BJ (cell line): ENCODE results near the gene TCF15. TPM values are rescaled to one million over a fixed set of nuclear protein-coding genes. Genes with fewer than 3 reads are reported as not detected.

Source experiments
- CTCF ChIA-PET: fragments of 350-600 bp; formaldehyde crosslinking; extraction: SDS; loops from one replicate; lab custom pipeline; 2021; ENCODE audit warnings: antibody characterized with exemption, inconsistent platforms; lab: Yijun Ruan, JAX
- POLR2A ChIA-PET: fragments of 300-600 bp; sonication (Branson Sonifier 250); formaldehyde crosslinking; extraction: SDS; loops from one replicate; lab custom pipeline; 2021; ENCODE audit warnings: antibody characterized with exemption; lab: Charles Lee
- DNase-seq: peaks from one replicate; pipeline ENCODE4 v3.0.0-alpha.2; 2011; ENCODE audit warnings: low read depth
- H3K27me3 ChIP-seq: 2 replicates; pipeline ENCODE4 v1.6.0; 2011; ENCODE audit warnings: low read length; ENCODE audit not compliant: control insufficient read depth, insufficient read depth
- H3K36me3 ChIP-seq: 2 replicates; pipeline ENCODE4 v1.5.1; 2011; ENCODE audit warnings: low read length; ENCODE audit not compliant: control insufficient read depth, insufficient read depth
- H3K4me3 ChIP-seq: 2 replicates; pipeline ENCODE4 v1.5.1; 2011; ENCODE audit warnings: low read depth, mild to moderate bottlenecking, control low read depth, low read length
- polyA minus RNA-seq: library from RNA; depleted of rRNA, polyadenylated mRNA; stranded (reverse); fragments of >200 nt; gene quantifications from 2 replicates; pipeline ENCODE4 v1.2.3, GENCODE V29; 2011; rRNA and poly(A)+ RNA removed
- polyA plus RNA-seq: library from polyadenylated mRNA; depleted of rRNA; stranded (reverse); fragments of >200 nt; gene quantifications from 2 replicates; pipeline ENCODE4 v1.2.3, GENCODE V29; 2011; rRNA removed
- TF ChIP-seq, protein P1 (sequence below): IDR thresholded peaks from 2 replicates; pipeline ENCODE4 v1.5.1; 2011; ENCODE audit warnings: low read depth, mild to moderate bottlenecking, control low read depth, inconsistent platforms, low read length, moderate library complexity; ENCODE audit not compliant: insufficient read depth

Gene TCF15, protein sequence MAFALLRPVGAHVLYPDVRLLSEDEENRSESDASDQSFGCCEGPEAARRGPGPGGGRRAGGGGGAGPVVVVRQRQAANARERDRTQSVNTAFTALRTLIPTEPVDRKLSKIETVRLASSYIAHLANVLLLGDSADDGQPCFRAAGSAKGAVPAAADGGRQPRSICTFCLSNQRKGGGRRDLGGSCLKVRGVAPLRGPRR
- polyA plus RNA-seq (not detected in 2 replicates), polyA minus RNA-seq (not detected in 2 replicates)

DNA sequence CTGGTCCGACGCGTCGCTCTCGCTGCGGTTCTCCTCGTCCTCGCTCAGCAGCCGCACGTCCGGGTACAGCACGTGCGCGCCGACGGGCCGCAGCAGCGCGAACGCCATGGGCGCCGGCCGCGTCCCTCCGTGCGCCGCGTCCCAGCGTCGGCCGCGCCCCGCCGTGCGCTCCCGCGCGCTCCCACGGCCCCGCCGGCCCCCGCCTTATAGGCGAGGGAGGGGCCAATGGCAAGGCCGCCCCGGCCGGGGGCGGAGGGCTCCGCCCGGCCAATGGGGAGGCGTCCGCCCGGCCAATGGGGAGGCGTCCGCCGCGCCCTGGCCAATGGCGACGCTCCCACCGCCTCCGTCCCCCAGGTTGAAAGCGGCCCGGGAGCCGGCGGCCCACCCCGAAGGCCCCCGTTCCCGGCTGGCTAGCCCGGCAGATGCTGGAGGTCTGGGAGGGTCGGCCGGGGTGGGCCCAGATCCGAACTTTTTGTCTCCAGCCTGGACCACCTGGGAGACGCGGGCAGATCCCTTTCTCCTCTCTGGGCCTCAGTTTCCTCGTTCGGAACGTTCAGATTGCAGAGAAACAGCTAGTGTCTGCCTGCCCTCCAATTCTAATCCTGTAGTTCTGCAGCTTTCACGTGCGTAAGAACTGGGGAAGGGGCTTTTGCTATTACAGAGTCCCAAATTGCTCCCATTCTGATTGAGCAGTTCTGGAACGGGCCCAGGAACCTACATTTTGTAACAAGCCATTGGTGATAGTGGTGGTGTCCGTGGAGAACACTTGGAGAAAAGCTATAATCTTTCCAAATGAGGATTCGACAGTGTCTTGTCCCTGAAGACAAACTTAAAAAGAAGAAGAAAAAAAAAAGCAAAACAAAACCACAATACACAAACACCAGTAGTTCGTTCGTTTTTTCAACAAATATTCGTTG, at the start of gene TCF15:
Gene TCF15 (minus strand): TSS at position 180 of the 917 bp plus-strand sequence. CDS start 72 bp downstream, at position 108.
- ChIA-PET CTCF (interaction anchor here (1.2 kb wide), 1 partner anchor 34 kb away, joined by 3 read pairs; no protein-coding TSS in a partner anchor), POLR2A (no interaction called here)
- Histone ChIP-seq H3K27me3 (peaks cover 38% of the 10 kb centered on the region), H3K4me3 (no peak within 1 kb of the TSS), H3K36me3 (no peaks in the 10 kb centered on the region)
- no peak for DNase-seq
- TF ChIP-seq, protein P1, sequence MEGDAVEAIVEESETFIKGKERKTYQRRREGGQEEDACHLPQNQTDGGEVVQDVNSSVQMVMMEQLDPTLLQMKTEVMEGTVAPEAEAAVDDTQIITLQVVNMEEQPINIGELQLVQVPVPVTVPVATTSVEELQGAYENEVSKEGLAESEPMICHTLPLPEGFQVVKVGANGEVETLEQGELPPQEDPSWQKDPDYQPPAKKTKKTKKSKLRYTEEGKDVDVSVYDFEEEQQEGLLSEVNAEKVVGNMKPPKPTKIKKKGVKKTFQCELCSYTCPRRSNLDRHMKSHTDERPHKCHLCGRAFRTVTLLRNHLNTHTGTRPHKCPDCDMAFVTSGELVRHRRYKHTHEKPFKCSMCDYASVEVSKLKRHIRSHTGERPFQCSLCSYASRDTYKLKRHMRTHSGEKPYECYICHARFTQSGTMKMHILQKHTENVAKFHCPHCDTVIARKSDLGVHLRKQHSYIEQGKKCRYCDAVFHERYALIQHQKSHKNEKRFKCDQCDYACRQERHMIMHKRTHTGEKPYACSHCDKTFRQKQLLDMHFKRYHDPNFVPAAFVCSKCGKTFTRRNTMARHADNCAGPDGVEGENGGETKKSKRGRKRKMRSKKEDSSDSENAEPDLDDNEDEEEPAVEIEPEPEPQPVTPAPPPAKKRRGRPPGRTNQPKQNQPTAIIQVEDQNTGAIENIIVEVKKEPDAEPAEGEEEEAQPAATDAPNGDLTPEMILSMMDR = no peak

DNA sequence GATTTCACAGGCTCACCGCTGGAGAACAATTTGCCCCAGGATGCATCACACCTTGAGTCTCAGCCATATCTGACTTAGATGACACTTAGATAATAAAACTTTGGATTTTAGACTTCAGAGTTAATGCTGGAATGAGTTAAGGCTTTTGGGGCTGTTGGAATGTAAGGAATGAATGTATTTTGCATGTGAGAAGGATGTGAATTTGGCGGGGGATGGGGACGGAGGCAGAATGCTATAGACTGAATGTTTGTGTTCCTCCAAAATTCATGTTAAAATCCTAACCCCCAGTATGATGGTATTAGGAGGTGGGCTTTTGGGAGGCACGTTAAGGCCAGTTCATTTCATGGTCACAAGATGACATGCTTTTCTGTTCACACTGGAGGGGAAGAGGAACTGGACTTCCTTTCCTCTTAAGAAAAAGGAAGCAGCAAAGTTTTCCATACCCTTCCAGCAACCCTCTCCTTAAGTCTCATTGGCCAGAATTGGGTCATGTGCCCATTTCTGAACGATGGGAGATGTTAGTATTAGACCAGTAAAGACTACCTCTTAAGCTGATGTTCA, 48.7 kb upstream of the TCF15 start:
- no peaks in the 10 kb centered on the region for H3K36me3 ChIP-seq
- H3K4me3 ChIP-seq = no peak overlapping the region
- TF ChIP-seq, protein P1 = no peak
- CTCF ChIA-PET = interaction anchor here (1.5 to 1.9 kb wide), 2 partner anchors 8 to 13 kb away, joined by 5 to 7 read pairs; no protein-coding TSS in a partner anchor
- H3K27me3 ChIP-seq = peaks cover 19% of the 10 kb centered on the region
- no peak for DNase-seq
- POLR2A ChIA-PET = no interaction called here

DNA sequence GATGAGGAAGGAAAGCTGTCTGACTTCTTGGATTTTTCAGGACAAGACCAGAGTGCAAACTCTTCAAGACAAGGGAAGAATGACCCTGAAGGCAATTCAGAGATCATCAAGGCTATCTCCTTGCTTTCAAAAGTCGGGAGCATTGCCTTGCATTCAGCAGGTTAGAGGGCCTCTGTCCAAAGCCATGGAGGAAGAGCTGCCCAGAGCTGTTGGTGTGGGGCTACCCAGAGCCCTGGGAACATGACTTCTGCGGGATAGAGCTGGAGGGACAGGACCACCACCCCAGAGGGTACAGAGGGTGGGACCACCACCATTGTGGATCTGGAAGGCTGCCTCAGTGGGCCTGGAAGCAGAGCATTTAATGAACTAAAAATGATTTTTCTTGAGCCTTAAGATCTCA, 48.1 kb upstream of the TCF15 start:
- ChIA-PET CTCF (interaction anchor here (0.8 to 1.9 kb wide), 3 partner anchors 9 to 13 kb away, joined by 3 to 7 read pairs (median 5); no protein-coding TSS in a partner anchor), POLR2A (no interaction called here)
- Histone ChIP-seq H3K36me3 (no peaks in the 10 kb centered on the region), H3K4me3 (no peak overlapping the region), H3K27me3 (peaks cover 16% of the 10 kb centered on the region)
- DNase-seq = no peak
- TF ChIP-seq, protein P1 = no peak

DNA sequence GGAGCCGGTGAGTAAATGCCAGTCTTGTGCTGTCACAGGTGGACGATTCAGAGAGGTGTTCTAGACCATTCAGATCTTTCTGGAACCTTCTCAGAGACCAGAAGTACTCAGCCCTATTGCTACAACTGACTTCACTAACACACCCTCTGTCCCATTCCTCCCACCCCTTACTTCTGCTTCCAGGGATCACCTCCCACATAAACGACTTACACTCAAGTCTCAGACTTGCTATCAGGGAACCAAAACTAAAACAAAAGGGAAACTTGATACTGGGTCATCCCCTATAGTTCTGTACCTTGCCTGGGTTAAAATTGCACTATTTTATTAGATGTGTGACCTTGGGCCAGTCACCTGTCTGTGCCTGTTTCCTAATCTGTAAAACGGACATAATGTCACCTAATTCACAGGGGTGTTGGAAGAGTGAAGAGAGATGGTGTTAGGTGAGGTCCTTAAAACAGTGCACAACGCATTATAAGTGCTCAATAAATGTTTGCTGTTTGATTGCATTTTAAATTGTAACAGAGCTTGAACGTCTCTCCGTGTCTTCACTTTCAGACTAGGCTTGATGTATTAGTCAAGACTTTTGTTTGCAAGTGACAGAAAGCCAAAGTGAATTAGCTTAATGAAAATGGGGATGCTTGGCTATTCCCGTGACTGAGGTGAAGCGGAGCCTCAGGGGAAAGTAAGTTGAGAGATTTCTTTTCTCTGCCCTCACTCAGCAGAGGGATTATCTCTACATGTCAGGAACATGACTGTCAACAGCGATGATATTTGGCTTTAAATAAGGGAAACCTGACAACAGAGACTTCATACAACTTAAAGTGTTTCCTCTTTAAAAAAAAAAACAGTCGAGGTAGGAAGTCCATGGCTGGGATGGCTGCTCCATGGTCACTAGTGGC, 45.9 kb upstream of the TCF15 start:
- Histone ChIP-seq H3K27me3 (no peaks in the 10 kb centered on the region), H3K36me3 (no peaks in the 10 kb centered on the region; the same call in none of the 2 replicates), H3K4me3 (no peak overlapping the region)
- CTCF ChIA-PET = interaction anchor here (1.5 to 3.0 kb wide), 2 partner anchors 10 to 11 kb away, joined by 4 to 11 read pairs; no protein-coding TSS in a partner anchor
- POLR2A ChIA-PET = no interaction called here
- DNase-seq = no peak
- TF ChIP-seq, protein P1 = no peak
